IMR-90 (cell line): ENCODE data around the gene HELZ. TPM values are rescaled to one million over a fixed set of nuclear protein-coding genes. Genes with fewer than 3 reads are reported as not detected.

Experiments used
- ATAC-seq: fragments of 200-7000 bp; cut with Tn5 transposase; 2 replicates; pipeline ENCODE4 v1.9.1; 2020; ENCODE audit warnings: low read depth, mild to moderate bottlenecking, moderate library complexity
- BruUV-seq: library from RNA; stranded (reverse); fragments of 400-500 nt; replicated peaks from 2 replicates; lab custom pipeline; 2021; lab: Mats Ljungman, UMichigan
- CTCF ChIA-PET: fragments of 300-600 bp; formaldehyde crosslinking; extraction: SDS; loops from one replicate; lab custom pipeline; 2021; ENCODE audit warnings: antibody characterized with exemption; lab: Yijun Ruan, JAX
- POLR2A ChIA-PET: fragments of 300-600 bp; sonication (Branson Sonifier 250); formaldehyde crosslinking; loops from one replicate; lab custom pipeline; 2022; ENCODE audit warnings: antibody characterized with exemption; ENCODE audit not compliant: unreplicated experiment; lab: Charles Lee
- DNase-seq: peaks from one replicate; pipeline ENCODE4 v3.0.0; 2013
- H2AFZ ChIP-seq: replicated peaks from 2 replicates; pipeline ENCODE3; 2013; ENCODE audit warnings: low read length, mild to moderate bottlenecking; ENCODE audit not compliant: poor library complexity
- H2AK5ac ChIP-seq: 2 replicates; pipeline ENCODE4 v1.6.1; 2013; ENCODE audit warnings: low read depth, low read length, inconsistent platforms
- H2AK9ac ChIP-seq: replicated peaks from 2 replicates; pipeline ENCODE3; 2013; ENCODE audit warnings: mild to moderate bottlenecking, low read depth, low read length, moderate library complexity; ENCODE audit not compliant: poor library complexity
- H2BK120ac ChIP-seq: 2 replicates; pipeline ENCODE4 v1.6.1; 2013; ENCODE audit warnings: low read depth, low read length, inconsistent platforms
- H2BK15ac ChIP-seq: 3 replicates; pipeline ENCODE4 v1.6.1; 2013; ENCODE audit warnings: low read depth, low read length, inconsistent platforms
- H2BK20ac ChIP-seq: 2 replicates; pipeline ENCODE4 v1.6.1; 2013; ENCODE audit warnings: low read depth, mild to moderate bottlenecking, inconsistent platforms, low read length, moderate library complexity
- H2BK5ac ChIP-seq: 2 replicates; pipeline ENCODE4 v1.6.1; 2013; ENCODE audit warnings: mild to moderate bottlenecking, low read depth, low read length, inconsistent platforms; ENCODE audit not compliant: poor library complexity, severe bottlenecking
- H3K14ac ChIP-seq: replicated peaks from 2 replicates; pipeline ENCODE4 v1.6.1; 2013; ENCODE audit warnings: low read depth, low read length, inconsistent platforms
- H3K18ac ChIP-seq: 2 replicates; pipeline ENCODE4 v1.6.1; 2013; ENCODE audit warnings: low read depth, low read length, control low read depth
- H3K23ac ChIP-seq: 2 replicates; pipeline ENCODE4 v1.6.1; 2013; ENCODE audit warnings: low read depth, low read length, inconsistent platforms
- H3K27ac ChIP-seq: 2 replicates; pipeline ENCODE4 v1.5.1; 2013; ENCODE audit warnings: mild to moderate bottlenecking, control low read depth, low read length; ENCODE audit not compliant: insufficient read depth
- H3K27me3 ChIP-seq: 2 replicates; pipeline ENCODE4 v1.6.1; 2013; ENCODE audit warnings: low read length; ENCODE audit not compliant: control insufficient read depth, insufficient read depth
- H3K36me3 ChIP-seq: 2 replicates; pipeline ENCODE4 v1.6.1; 2013; ENCODE audit warnings: low read length, mixed read lengths; ENCODE audit not compliant: control insufficient read depth, insufficient read depth
- H3K4ac ChIP-seq: 2 replicates; pipeline ENCODE4 v1.6.1; 2013; ENCODE audit warnings: low read depth, low read length, inconsistent platforms
- H3K4me1 ChIP-seq: 2 replicates; pipeline ENCODE4 v1.6.1; 2013; ENCODE audit warnings: low read length, mixed read lengths; ENCODE audit not compliant: control insufficient read depth, insufficient read depth
- H3K4me2 ChIP-seq: 2 replicates; pipeline ENCODE4 v1.6.1; 2013; ENCODE audit warnings: low read depth, mild to moderate bottlenecking, control low read depth, low read length, moderate library complexity
- H3K4me3 ChIP-seq: 2 replicates; pipeline ENCODE4 v1.5.1; 2013; ENCODE audit warnings: low read depth, mild to moderate bottlenecking, control low read depth, low read length, moderate library complexity; ENCODE audit not compliant: insufficient read depth
- H3K56ac ChIP-seq: 2 replicates; pipeline ENCODE4 v1.6.1; 2013; ENCODE audit warnings: low read length, inconsistent platforms; ENCODE audit not compliant: insufficient read depth; ENCODE audit errors: extremely low read depth
- H3K79me1 ChIP-seq, 2 experiments: 2 replicates each; pipeline ENCODE4 v1.6.1; 2013; ENCODE audit warnings: low read length in 2 of 2, inconsistent platforms in 1 of 2, low read depth in 1 of 2
- H3K9ac ChIP-seq: 2 replicates; pipeline ENCODE4 v1.6.1; 2013; ENCODE audit warnings: low read depth, low read length, control low read depth
- H3K9me1 ChIP-seq: 2 replicates; pipeline ENCODE4 v1.6.1; 2013; ENCODE audit warnings: low read length, inconsistent platforms; ENCODE audit not compliant: insufficient read depth
- H3K9me3 ChIP-seq: 2 replicates; pipeline ENCODE4 v1.6.1; 2013; ENCODE audit warnings: low read length; ENCODE audit not compliant: control insufficient read depth, insufficient read depth
- H4K20me1 ChIP-seq: 2 replicates; pipeline ENCODE4 v1.6.1; 2013; ENCODE audit warnings: low read length, inconsistent platforms; ENCODE audit not compliant: insufficient read depth
- H4K5ac ChIP-seq: 2 replicates; pipeline ENCODE4 v1.6.1; 2013; ENCODE audit warnings: mild to moderate bottlenecking, low read depth, low read length, control low read depth
- H4K8ac ChIP-seq, 2 experiments: 2 replicates each; pipeline ENCODE4 v1.6.1; 2013; ENCODE audit warnings: low read depth in 2 of 2, low read length in 2 of 2, control low read depth in 1 of 2, inconsistent platforms in 1 of 2
- H4K91ac ChIP-seq: 2 replicates; pipeline ENCODE4 v1.6.1; 2013; ENCODE audit warnings: low read depth, low read length, inconsistent platforms; ENCODE audit not compliant: insufficient read depth
- NFE2L2 ChIP-seq: fragments of 150-350 bp; IDR thresholded peaks from 2 replicates; pipeline ENCODE4 v1.6.1; 2016; ENCODE audit warnings: low read depth, mild to moderate bottlenecking, low read length
- RAD21 ChIP-seq: IDR thresholded peaks from 2 replicates; pipeline ENCODE4 v1.6.1; 2012; ENCODE audit warnings: low read length, improper control_type of control experiment
- RCOR1 ChIP-seq: IDR thresholded peaks from 2 replicates; pipeline ENCODE4 v1.6.1; 2012; ENCODE audit warnings: mild to moderate bottlenecking, low read length, improper control_type of control experiment; ENCODE audit not compliant: insufficient replicate concordance
- SMC3 ChIP-seq: fragments of 150-350 bp; IDR thresholded peaks from 2 replicates; pipeline ENCODE4 v1.6.1; 2016; ENCODE audit warnings: low read depth, mild to moderate bottlenecking, antibody characterized with exemption, low read length, moderate library complexity
- WGBS, 2 experiments: methylation state at CpG; one replicate each; pipeline versions ENCODE4 v1.1.5 to v1.1.7; 2013; ENCODE audit warnings: missing lambda C conversion rate in 2 of 2; ENCODE audit not compliant: insufficient read length in 1 of 2; ENCODE audit errors: extremely low coverage in 2 of 2; 5-methylcytosine and 5-hydroxymethylcytosine counted together
- dilution Hi-C: fragments of 300-500 bp; cut with HindIII; formaldehyde crosslinking; loops from one replicate; pipeline ENCODE4 v1.14.3; 2018; ENCODE audit warnings: low sequenced_read_pairs; ENCODE audit not compliant: unreplicated experiment
- in situ Hi-C: fragments of 300-500 bp; cut with MboI; formaldehyde crosslinking; loops from 3 replicates; pipeline ENCODE4 v1.14.3; 2019; ENCODE audit warnings: low sequenced_read_pairs, inconsistent platforms, mixed read lengths
- intact Hi-C: fragments of 100-400 bp; cut with micrococcal nuclease; formaldehyde crosslinking; loops from 2 replicates; pipeline ENCODE4 v1.10.0; 2022
- polyA plus RNA-seq, 3 experiments: library from polyadenylated mRNA; depleted of rRNA; stranded (reverse); fragments of >200 nt; gene quantifications; 2 replicates each; pipeline ENCODE4 v1.2.3, GENCODE V29; 2012; ENCODE audit warnings: low replicate concordance in 1 of 3
- total RNA-seq: library from RNA; depleted of rRNA; stranded (reverse); fragments of >200 nt; gene quantifications from 2 replicates; pipeline ENCODE4 v1.2.3, GENCODE V29; 2012
- TF ChIP-seq, protein P1 (sequence below): fragments of 150-350 bp; IDR thresholded peaks from 2 replicates; pipeline ENCODE4 v1.6.1; 2016; ENCODE audit warnings: low read depth, mild to moderate bottlenecking, low read length, moderate library complexity, borderline replicate concordance
- TF ChIP-seq, protein P2 (sequence below): fragments of 150-350 bp; IDR thresholded peaks from 2 replicates; pipeline ENCODE4 v1.6.1; 2017; ENCODE audit warnings: mild to moderate bottlenecking, antibody characterized with exemption, low read length, low read depth

Gene HELZ
- total and polyA plus RNA-seq, 2 of the 4 experiments (the other 2 are of a cell fraction), result 8.0 to 60.6 TPM

DNA sequence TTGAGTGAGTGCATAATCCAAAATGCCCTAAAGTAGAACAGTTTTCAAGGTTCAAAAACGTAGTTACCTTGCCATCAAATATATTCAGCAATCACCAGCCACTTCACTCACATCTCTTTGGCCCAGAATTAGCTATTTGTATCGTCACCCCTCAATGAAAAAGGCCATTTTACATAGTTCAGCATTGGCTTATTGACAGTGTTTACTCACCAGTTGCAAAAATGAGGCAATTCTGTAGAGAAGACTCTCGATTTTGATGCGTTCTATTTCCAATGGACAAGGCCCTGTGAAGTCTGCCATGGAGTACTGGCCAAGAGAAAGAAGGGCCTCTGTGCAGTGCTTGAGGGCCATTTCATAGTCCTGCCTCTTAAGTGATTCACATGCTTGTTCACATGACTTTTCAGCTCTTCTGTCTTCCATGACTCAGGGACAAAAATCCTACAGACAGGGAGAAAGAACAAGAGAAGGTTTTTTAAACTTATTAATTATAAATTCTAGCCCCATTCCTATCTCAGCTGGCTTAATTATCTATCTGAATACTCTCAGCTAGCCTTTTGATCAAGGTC is 26.5 kb downstream of the HELZ start:
- dilution Hi-C loops, result no loop called here
- H3K27ac ChIP-seq, result no peak overlapping the region
- H3K9me3 ChIP-seq, result no peaks in the 10 kb centered on the region
- no peak overlapping the region for H3K4ac ChIP-seq
- H3K14ac ChIP-seq, result no peak overlapping the region
- no peak overlapping the region for H3K23ac ChIP-seq
- H2AK5ac ChIP-seq, result no peak overlapping the region
- CTCF ChIA-PET, result no interaction called here
- WGBS, 2 experiments, result no CpG with 5 or more reads among the region's 4 CpGs
- no peak overlapping the region for H3K9ac ChIP-seq
- no peak overlapping the region for H4K8ac ChIP-seq
- no peak overlapping the region for H4K91ac ChIP-seq
- peaks cover 31% of the 10 kb centered on the region; the same call in 1 of the 2 replicates for H4K20me1 ChIP-seq
- ATAC-seq (peak; percentile 55), DNase-seq (peak; percentile 78)
- H2BK5ac ChIP-seq, result no peak overlapping the region
- in situ Hi-C loops, result no loop called here
- peaks cover 24% of the 10 kb centered on the region for H3K9me1 ChIP-seq
- TF ChIP-seq, protein P1, sequence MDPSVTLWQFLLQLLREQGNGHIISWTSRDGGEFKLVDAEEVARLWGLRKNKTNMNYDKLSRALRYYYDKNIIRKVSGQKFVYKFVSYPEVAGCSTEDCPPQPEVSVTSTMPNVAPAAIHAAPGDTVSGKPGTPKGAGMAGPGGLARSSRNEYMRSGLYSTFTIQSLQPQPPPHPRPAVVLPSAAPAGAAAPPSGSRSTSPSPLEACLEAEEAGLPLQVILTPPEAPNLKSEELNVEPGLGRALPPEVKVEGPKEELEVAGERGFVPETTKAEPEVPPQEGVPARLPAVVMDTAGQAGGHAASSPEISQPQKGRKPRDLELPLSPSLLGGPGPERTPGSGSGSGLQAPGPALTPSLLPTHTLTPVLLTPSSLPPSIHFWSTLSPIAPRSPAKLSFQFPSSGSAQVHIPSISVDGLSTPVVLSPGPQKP, result no peak
- TF ChIP-seq SMC3 (no peak), NFE2L2 (no peak), RAD21 (no peak), RCOR1 (no peak)
- TF ChIP-seq, protein P2, sequence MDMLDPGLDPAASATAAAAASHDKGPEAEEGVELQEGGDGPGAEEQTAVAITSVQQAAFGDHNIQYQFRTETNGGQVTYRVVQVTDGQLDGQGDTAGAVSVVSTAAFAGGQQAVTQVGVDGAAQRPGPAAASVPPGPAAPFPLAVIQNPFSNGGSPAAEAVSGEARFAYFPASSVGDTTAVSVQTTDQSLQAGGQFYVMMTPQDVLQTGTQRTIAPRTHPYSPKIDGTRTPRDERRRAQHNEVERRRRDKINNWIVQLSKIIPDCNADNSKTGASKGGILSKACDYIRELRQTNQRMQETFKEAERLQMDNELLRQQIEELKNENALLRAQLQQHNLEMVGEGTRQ, result peak; percentile 75
- no peaks in the 10 kb centered on the region for H3K27me3 ChIP-seq
- H2AFZ ChIP-seq, result no peak overlapping the region
- H2AK9ac ChIP-seq, result peak overlapping the region; percentile 31
- H3K4me2 ChIP-seq, result no peak overlapping the region
- H2BK15ac ChIP-seq, result no peak overlapping the region
- no TSS peak for BruUV-seq
- no peak overlapping the region for H3K56ac ChIP-seq
- no peak overlapping the region for H3K4me3 ChIP-seq
- H3K18ac ChIP-seq, result no peak overlapping the region; the same call in 1 of the 2 replicates
- peaks cover 14% of the 10 kb centered on the region for H3K36me3 ChIP-seq
- intact Hi-C loops, result no loop called here
- H2BK20ac ChIP-seq, result no peak overlapping the region
- peaks cover 12% of the 10 kb centered on the region for H3K4me1 ChIP-seq
- 0 out of 2 replicates have a peak overlapping the region, but pooled peaks have one; percentile 23 for H4K5ac ChIP-seq
- POLR2A ChIA-PET, result no interaction called here
- H3K79me1 ChIP-seq, result peaks cover 52 to 73% of the 10 kb centered on the region in 2 experiments
- no peak overlapping the region for H2BK120ac ChIP-seq
